ENCODE results near the gene NSMF. TPM values are rescaled to one million over a fixed set of nuclear protein-coding genes. Genes with fewer than 3 reads are reported as not detected.

NSMF gene
- total RNA-seq, 1 donor = 22.0 TPM

DNA sequence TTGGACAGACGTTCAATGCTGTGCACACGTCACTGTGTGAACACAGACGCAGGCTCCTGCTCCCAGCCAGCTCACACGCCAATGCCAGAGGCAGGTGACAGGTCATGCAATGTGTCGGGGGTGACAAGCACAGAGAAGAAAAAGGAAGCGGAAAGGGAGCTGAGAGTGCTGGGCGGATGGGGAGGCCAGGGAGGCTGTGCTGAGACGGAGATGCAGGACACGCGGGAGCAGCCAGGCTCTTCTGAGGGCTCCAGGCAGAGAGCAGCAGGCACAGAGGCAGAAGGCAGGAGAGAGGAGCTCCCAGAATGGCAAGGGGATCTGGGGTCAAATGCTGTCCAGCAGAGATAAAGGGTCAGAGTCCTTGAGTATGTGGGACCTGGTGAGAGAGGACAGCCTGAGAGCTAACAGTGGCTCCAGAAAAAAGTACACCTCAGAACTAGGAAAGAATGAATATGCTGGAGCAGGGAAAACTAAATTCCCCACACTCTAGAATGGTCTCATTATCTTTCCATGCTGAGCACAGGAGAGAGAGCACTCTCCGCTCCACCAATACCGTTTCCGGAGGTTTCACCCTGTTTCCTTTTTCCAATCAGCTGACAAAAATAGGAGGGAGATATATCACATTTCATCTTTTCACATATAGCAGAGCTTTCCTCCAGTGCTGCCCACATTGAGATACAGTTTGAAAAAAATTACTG lies 32.8 kb upstream of the NSMF start:
- TF ChIP-seq, protein P1, sequence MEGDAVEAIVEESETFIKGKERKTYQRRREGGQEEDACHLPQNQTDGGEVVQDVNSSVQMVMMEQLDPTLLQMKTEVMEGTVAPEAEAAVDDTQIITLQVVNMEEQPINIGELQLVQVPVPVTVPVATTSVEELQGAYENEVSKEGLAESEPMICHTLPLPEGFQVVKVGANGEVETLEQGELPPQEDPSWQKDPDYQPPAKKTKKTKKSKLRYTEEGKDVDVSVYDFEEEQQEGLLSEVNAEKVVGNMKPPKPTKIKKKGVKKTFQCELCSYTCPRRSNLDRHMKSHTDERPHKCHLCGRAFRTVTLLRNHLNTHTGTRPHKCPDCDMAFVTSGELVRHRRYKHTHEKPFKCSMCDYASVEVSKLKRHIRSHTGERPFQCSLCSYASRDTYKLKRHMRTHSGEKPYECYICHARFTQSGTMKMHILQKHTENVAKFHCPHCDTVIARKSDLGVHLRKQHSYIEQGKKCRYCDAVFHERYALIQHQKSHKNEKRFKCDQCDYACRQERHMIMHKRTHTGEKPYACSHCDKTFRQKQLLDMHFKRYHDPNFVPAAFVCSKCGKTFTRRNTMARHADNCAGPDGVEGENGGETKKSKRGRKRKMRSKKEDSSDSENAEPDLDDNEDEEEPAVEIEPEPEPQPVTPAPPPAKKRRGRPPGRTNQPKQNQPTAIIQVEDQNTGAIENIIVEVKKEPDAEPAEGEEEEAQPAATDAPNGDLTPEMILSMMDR (IDR thresholded peaks at IDR 0.05; ENCODE audit: insufficient read depth, low read depth, low read length) = no peak

DNA sequence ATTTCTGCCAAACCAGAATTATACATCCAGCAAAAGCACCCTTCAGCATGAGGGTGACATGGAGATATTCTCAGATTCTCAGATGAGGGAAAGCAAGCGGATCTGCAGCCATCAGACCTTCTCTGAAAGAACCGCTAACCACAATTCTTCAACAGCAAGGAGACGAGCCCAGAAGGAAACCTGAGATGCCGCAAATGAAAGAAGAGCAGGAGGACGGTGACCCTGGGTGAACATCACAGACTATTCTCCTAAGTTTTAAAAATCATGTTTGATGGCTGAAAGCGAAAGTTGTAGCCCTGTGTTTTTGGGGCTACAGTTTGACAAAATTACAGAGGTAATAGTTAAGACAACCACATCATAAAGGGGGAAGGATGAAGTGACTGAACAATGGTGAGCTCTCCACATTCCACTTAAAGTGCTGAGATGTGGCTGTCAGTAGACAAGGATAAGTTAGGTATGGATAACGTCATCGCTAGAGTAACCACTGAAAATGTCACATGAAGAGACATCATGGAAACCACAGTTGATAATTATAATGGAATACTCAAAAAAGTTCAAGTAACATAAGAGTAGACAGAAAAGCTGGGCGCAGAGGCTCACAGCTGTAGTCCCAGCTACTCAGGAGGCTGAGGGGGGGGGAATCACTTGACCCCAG lies 31.5 kb upstream of the NSMF start:
- TF ChIP-seq, protein P1 (IDR thresholded peaks at IDR 0.05; ENCODE audit: insufficient read depth, low read depth, low read length) = no peak
- no peak for DNase-seq (ENCODE audit: low read depth)
- no peak overlapping the region for H3K4me3 ChIP-seq (ENCODE audit: low read depth, low read length)

More for the DNA sequence above, 32.8 kb upstream of the NSMF start:
- DNase-seq (ENCODE audit: low read depth) = no peak
- H3K4me3 ChIP-seq (ENCODE audit: low read depth, low read length) = no peak overlapping the region

DNA sequence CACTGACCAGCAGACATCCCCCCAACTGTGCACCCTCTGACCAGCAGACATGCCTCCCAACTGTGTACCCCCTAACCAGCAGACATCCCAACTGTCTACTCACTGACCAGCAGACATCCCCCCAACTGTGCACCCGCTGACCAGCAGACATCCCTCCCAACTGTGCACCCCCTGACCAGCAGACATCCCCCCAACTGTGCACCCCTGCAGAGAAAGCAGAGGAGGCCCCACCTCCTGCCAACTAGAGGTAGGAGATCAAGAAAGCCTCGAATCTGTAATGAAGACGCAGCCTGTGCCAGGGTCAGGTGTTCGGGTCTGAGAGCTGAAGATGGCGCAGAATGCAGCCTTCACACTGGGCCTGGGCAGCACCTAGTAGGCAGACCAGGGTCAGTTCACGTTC lies 29.8 kb upstream of the NSMF start:
- H3K4me3 ChIP-seq (ENCODE audit: low read depth, low read length) = no peak overlapping the region
- DNase-seq (ENCODE audit: low read depth) = no peak
- TF ChIP-seq, protein P1 (IDR thresholded peaks at IDR 0.05; ENCODE audit: insufficient read depth, low read depth, low read length) = no peak

DNA sequence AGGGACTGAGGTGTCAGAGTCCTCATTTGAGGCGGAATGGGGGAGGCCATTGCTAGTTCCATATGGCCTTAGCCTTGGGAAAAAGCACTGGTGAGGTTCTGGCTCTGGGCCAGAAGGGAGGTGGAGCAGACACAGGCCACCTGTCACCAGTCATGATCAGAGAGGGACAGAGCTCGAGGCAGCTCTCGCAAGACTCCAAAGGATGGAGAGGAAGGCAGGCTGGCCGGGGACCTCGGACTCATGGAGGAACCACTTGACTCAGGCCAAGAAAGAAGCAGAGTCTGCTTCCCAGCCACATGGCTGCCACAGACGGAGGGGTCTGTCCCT lies 29.2 kb upstream of the NSMF start:
- DNase-seq (ENCODE audit: low read depth) = no peak
- TF ChIP-seq, protein P1 (IDR thresholded peaks at IDR 0.05; ENCODE audit: insufficient read depth, low read depth, low read length) = no peak
- H3K4me3 ChIP-seq (ENCODE audit: low read depth, low read length) = no peak overlapping the region

DNA sequence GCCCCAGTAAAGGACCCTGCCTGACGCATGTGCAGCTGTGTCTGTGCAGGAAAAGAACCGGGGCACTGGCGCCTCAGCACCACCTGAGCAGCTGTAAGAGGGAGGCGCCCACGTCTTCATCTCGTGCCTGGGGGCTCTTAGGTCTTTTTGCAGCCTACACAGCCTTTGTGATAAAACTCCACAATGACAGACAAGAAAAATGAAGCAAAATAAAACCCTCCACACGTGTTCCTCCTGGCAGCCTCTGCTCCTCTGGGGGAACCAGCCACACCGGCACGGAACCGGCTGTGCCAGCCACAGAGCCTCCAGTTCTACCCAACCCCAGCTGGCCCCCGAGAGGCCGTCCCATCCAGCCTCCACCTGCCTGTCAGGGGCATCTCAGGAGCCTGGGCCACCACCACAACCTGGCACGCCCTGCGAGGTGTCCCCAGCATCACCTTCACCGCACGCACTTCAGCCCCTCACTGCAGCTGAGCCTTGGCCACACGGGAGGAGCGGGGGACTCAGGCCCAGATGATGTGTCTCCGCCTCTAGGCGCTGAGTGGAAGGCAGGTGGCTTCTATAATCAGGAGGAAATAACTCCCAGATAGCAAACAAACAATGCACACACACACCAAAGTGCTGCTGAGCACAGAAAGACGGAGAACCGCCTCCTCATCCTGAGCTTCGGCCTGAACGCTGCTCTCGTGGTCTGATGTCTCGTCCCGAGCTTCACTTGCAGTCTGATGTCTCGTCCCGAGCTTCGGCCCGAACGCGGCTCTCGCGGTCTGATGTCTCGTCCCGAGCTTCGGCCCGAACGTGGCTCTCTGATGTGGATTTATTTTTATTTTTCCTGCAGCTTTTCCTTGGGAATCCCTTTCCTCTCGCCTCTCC lies 28.6 kb upstream of the NSMF start:
- no peak overlapping the region for H3K4me3 ChIP-seq (ENCODE audit: low read depth, low read length)
- DNase-seq (ENCODE audit: low read depth) = no peak
- TF ChIP-seq, protein P1 (IDR thresholded peaks at IDR 0.05; ENCODE audit: insufficient read depth, low read depth, low read length) = no peak

DNA sequence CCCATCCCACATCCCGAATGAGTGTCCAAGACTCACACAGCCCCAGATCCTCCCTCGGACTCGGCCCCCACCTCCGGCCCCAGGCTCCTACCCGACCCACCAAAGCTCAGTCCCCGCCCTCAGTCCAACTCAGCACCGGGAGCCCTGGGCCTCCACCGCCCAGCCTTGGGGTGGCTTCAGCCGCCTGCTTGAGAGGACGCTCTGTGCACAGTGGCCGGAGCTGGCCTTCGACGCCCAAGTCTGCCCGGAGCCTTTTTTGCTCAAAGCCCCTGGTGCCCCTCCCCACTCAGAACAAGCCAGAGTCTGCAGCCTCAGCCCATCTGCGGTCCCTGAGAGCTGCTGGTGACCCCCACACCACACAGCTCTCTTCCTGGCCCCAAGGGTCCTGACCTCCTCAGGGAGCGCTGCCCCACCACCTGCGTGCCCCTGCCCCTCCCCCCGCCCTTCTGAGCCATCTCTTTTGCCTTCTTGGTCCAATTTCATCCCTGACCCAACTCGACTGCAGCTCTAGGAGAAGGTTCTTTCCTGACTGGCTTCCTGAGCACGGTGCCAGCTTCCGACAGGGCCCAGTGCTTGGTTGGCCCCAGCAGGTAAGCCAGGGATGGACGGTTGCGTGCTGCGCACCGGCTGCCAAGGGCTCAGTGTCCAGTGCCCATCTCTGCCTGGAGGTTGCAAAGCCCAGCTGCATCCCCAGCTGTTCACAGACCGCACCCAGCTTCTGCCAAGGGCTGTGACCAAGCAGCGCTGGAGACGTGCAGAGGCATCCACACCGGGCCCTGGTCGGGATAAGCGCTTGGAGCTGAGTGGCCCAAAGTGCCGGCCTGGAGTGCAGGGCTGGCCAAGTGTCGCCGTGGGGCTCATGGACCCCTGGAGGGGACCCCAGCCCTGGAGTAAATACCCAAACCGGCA lies 27.7 kb upstream of the NSMF start:
- no peak for DNase-seq (ENCODE audit: low read depth)
- TF ChIP-seq, protein P1 (IDR thresholded peaks at IDR 0.05; ENCODE audit: insufficient read depth, low read depth, low read length) = no peak

More for the DNA sequence above, 27.7 kb upstream of the NSMF start:
- H3K4me3 ChIP-seq (ENCODE audit: low read depth, low read length) = no peak overlapping the region

Measured in fibroblast of villous mesenchyme (primary cell).